HG03354 (cell line): ENCODE results near the gene USP3.
"Not testable (repeated sequence)": the region's sequence is repeated elsewhere in the genome, so short reads cannot be mapped to it uniquely, and the experiment has no call there.

Source experiments
- ATAC-seq: cut with Tn5 transposase; IDR thresholded peaks from one replicate; pipeline ENCODE4 v1.9.1; 2021; ENCODE audit warnings: mild to moderate bottlenecking; ENCODE audit not compliant: unreplicated experiment, poor library complexity, severe bottlenecking

The USP3 gene

GRCh38 chr15:63534888-63535287 lies 30.5 kb downstream of the USP3 start:
- ATAC-seq = not testable (repeated sequence)

- ATAC-seq = no peak
Observed at GRCh38 chr15:63535689-63536088, 31.3 kb downstream of the USP3 start.

GRCh38 chr15:63538876-63539275 lies 34.5 kb downstream of the USP3 start:
- ATAC-seq = no peak

- no peak for ATAC-seq
Observed at GRCh38 chr15:63539521-63539920, 35.1 kb downstream of the USP3 start.

GRCh38 chr15:63539998-63540397 lies 35.6 kb downstream of the USP3 start:
- ATAC-seq = no peak

- ATAC-seq = no peak
Observed at GRCh38 chr15:63540449-63540848, 36.1 kb downstream of the USP3 start.

GRCh38 chr15:63544258-63545026 lies 40.0 kb downstream of the USP3 start:
- no peak for ATAC-seq

GRCh38 chr15:63545520-63545919 lies 41.1 kb downstream of the USP3 start:
- ATAC-seq = no peak

GRCh38 chr15:63551400-63551799 lies 47.0 kb downstream of the USP3 start:
- ATAC-seq = no peak

GRCh38 chr15:63553388-63553791 lies 49.0 kb downstream of the USP3 start:
- no peak for ATAC-seq

GRCh38 chr15:63554337-63554927 lies 50.0 kb downstream of the USP3 start:
- ATAC-seq = no peak

- no peak for ATAC-seq
Observed at GRCh38 chr15:63555507-63555906, 51.1 kb downstream of the USP3 start.

GRCh38 chr15:63556246-63556645 lies 51.9 kb downstream of the USP3 start:
- ATAC-seq = no peak

GRCh38 chr15:63556736-63557135 lies 52.3 kb downstream of the USP3 start:
- no peak for ATAC-seq

- no peak for ATAC-seq
Observed at GRCh38 chr15:63559753-63560152, 55.4 kb downstream of the USP3 start.

GRCh38 chr15:63560741-63561448 lies 56.5 kb downstream of the USP3 start:
- no peak for ATAC-seq

GRCh38 chr15:63564093-63564492 lies 59.7 kb downstream of the USP3 start:
- no peak for ATAC-seq

GRCh38 chr15:63565536-63566186 lies 61.3 kb downstream of the USP3 start:
- ATAC-seq = no peak

- ATAC-seq = no peak
Observed at GRCh38 chr15:63572749-63573464, 68.5 kb downstream of the USP3 start.

- ATAC-seq = no peak
Observed at GRCh38 chr15:63573533-63573932, 69.1 kb downstream of the USP3 start.
